DND-41 (cell line): ENCODE measurements around the gene HMSD.

Experiments used
- ATAC-seq: fragments of 200-7000 bp; cut with Tn5 transposase; 3 replicates; pipeline ENCODE4 v1.9.1; 2021; ENCODE audit warnings: low read depth; ENCODE audit not compliant: insufficient read depth
- DNase-seq: peaks from one replicate; pipeline ENCODE4 v3.0.0-alpha.2; 2020
- H2AFZ ChIP-seq: 2 replicates; pipeline ENCODE4 v1.6.0; 2012; ENCODE audit warnings: low read depth, low read length
- H3K27ac ChIP-seq: 2 replicates; pipeline ENCODE4 v1.5.1; 2012; ENCODE audit warnings: low read length, inconsistent platforms
- H3K27me3 ChIP-seq: fragments of 200-600 bp; sonication (generic); 2 replicates; pipeline ENCODE4 v1.6.0; 2012; ENCODE audit warnings: low read length, mild to moderate bottlenecking, inconsistent platforms; ENCODE audit not compliant: insufficient read depth, poor library complexity
- H3K36me3 ChIP-seq: 2 replicates; pipeline ENCODE4 v1.5.1; 2012; ENCODE audit warnings: low read length, inconsistent platforms; ENCODE audit not compliant: insufficient read depth
- H3K4me1 ChIP-seq: 2 replicates; pipeline ENCODE4 v1.5.1; 2012; ENCODE audit warnings: mild to moderate bottlenecking, low read length; ENCODE audit not compliant: insufficient read depth
- H3K4me2 ChIP-seq: 2 replicates; pipeline ENCODE4 v1.6.0; 2012; ENCODE audit warnings: mild to moderate bottlenecking, moderate library complexity, low read length, inconsistent platforms; ENCODE audit not compliant: insufficient read depth
- H3K4me3 ChIP-seq, 2 experiments: fragments of 200-600 bp in 1 of 2; shearing (Covaris generic) in 1 of 2; 2 replicates each; pipeline ENCODE4 v1.5.1; 2012 to 2016; ENCODE audit warnings: inconsistent platforms in 2 of 2, low read length in 2 of 2, mild to moderate bottlenecking in 2 of 2, low read depth in 1 of 2, moderate library complexity in 1 of 2
- H3K79me2 ChIP-seq: 2 replicates; pipeline ENCODE4 v1.6.0; 2012; ENCODE audit warnings: low read length, inconsistent platforms; ENCODE audit not compliant: insufficient read depth
- H3K9ac ChIP-seq: 2 replicates; pipeline ENCODE4 v1.6.0; 2012; ENCODE audit warnings: low read depth, mild to moderate bottlenecking, inconsistent platforms, low read length, moderate library complexity
- H3K9me3 ChIP-seq: 2 replicates; pipeline ENCODE4 v1.5.1; 2012; ENCODE audit warnings: low read length, moderate library complexity, mild to moderate bottlenecking, inconsistent platforms; ENCODE audit not compliant: insufficient read depth, severe bottlenecking
- H4K20me1 ChIP-seq: 2 replicates; pipeline ENCODE4 v1.6.0; 2012; ENCODE audit warnings: low read length; ENCODE audit not compliant: insufficient read depth
- CTCF ChIP-seq: IDR thresholded peaks from 2 replicates; pipeline ENCODE4 v1.5.1; 2012; ENCODE audit warnings: borderline replicate concordance, low read length, moderate library complexity, mild to moderate bottlenecking; ENCODE audit not compliant: poor library complexity, severe bottlenecking; ENCODE audit errors: extremely low read depth
- EZH2 ChIP-seq: IDR thresholded peaks from 3 replicates; pipeline ENCODE4 v1.6.1; 2012; ENCODE audit warnings: borderline replicate concordance, low read depth, mild to moderate bottlenecking, moderate library complexity, low read length, inconsistent platforms; ENCODE audit not compliant: severe bottlenecking

Gene HMSD

GRCh38 chr18:63949068-63949737, at the start of gene HMSD:
HMSD (plus strand) TSS chr18:63949301; CDS start chr18:63953456, 4,155 bp downstream.
- no peaks in the 10 kb centered on the region for H3K9me3 ChIP-seq
- no peak within 1 kb of the TSS for H3K27ac ChIP-seq
- H2AFZ ChIP-seq, result no peak within 1 kb of the TSS; the same call in 1 of the 2 replicates
- no peak for ATAC-seq
- no peak for DNase-seq
- H3K4me1 ChIP-seq, result no peaks in the 10 kb centered on the region
- H3K9ac ChIP-seq, result no peak within 1 kb of the TSS
- H3K4me2 ChIP-seq, result no peak within 1 kb of the TSS
- no peaks in the 10 kb centered on the region for H3K79me2 ChIP-seq
- TF ChIP-seq CTCF, result no peak
- no peak for TF ChIP-seq EZH2
- no peak within 1 kb of the TSS for H3K4me3 ChIP-seq
- no peaks in the 10 kb centered on the region for H4K20me1 ChIP-seq
- no peaks in the 10 kb centered on the region for H3K36me3 ChIP-seq
- H3K27me3 ChIP-seq, result no peaks in the 10 kb centered on the region

- TF ChIP-seq CTCF (no peak), EZH2 (no peak)
- H3K36me3 ChIP-seq, result no peaks in the 10 kb centered on the region
- no peaks in the 10 kb centered on the region for H3K27me3 ChIP-seq
- H2AFZ ChIP-seq, result no peak overlapping the region
- H3K4me3 ChIP-seq, result no peak overlapping the region
- ATAC-seq, result no peak
- no peak for DNase-seq
- no peaks in the 10 kb centered on the region for H3K4me1 ChIP-seq
- no peak overlapping the region for H3K4me2 ChIP-seq
- H4K20me1 ChIP-seq, result no peaks in the 10 kb centered on the region
- no peak overlapping the region for H3K9ac ChIP-seq
- no peaks in the 10 kb centered on the region for H3K79me2 ChIP-seq
- no peak overlapping the region for H3K27ac ChIP-seq
- peaks cover 5% of the 10 kb centered on the region for H3K9me3 ChIP-seq
Observed at GRCh38 chr18:63903851-63904570, 45.1 kb upstream of the HMSD start.

- DNase-seq, result no peak
- H3K4me2 ChIP-seq, result no peak overlapping the region
Observed at GRCh38 chr18:63904694-63905093, 44.4 kb upstream of the HMSD start.

More at GRCh38 chr18:63904694-63905093, 44.4 kb upstream of the HMSD start:
- no peak for ATAC-seq
- no peaks in the 10 kb centered on the region for H3K27me3 ChIP-seq
- H2AFZ ChIP-seq, result no peak overlapping the region
- H3K79me2 ChIP-seq, result no peaks in the 10 kb centered on the region
- H3K4me1 ChIP-seq, result no peaks in the 10 kb centered on the region
- H3K36me3 ChIP-seq, result no peaks in the 10 kb centered on the region
- peaks cover 5% of the 10 kb centered on the region for H3K9me3 ChIP-seq
- H3K4me3 ChIP-seq, result no peak overlapping the region
- no peak overlapping the region for H3K9ac ChIP-seq
- H4K20me1 ChIP-seq, result no peaks in the 10 kb centered on the region
- no peak overlapping the region for H3K27ac ChIP-seq
- TF ChIP-seq CTCF (no peak), EZH2 (no peak)
